ENCODE measurements around the gene TAS2R60.
"Not testable (repeated sequence)": the region's sequence is repeated elsewhere in the genome, so short reads cannot be mapped to it uniquely, and the experiment has no call there.

TAS2R60 gene

GRCh38 chr7:143443153-143443552 lies at the start of gene TAS2R60:
TAS2R60 (plus strand) TSS chr7:143443453; CDS start chr7:143443453, 0 bp downstream.
- DNase-seq: no peak

DNA sequence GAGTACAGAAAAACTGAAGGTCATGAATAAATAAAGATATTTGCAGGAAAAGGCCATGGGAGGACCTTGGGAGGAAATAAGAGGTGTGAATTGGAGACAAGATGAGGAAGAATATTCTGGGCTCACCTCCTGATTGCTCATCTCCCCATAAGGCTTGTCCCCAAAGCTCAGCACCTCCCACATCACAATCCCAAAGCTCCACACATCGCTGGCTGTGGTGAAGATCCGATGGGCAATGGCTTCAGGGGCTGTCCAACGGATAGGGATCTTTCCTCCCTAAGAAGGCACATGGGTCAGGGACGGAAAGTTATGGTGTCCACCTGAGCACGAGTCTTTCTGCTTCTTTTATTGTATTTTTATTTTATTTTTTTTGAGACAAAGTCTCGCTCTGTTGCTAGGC lies 49.2 kb upstream of the TAS2R60 start:
- no peak for DNase-seq

GRCh38 chr7:143394777-143395176 lies 48.5 kb upstream of the TAS2R60 start:
- no peak for DNase-seq

- no peak for DNase-seq
These were observed 47.8 kb upstream of the TAS2R60 start for GRCh38 chr7:143395187-143396149.

DNA sequence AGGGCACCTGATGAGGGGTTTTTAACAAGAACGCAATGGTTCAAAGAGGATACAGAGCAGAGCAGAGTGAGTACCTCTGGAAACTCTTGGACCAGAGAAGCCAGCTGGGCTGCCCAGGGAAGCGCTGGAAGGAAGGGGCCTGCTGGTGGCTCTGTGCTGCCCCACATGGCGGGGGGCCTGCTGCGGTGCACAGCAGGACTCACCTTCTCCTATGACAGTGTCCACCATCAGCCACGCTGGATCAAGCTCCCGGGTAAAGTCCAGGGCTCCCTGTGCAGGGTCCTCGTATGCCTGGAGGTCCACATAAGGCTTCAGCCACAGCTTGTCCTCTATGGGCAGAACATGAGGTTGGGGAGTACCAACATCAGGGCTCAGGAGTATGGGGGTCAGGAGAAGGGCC lies 47.1 kb upstream of the TAS2R60 start:
- no peak for DNase-seq

DNA sequence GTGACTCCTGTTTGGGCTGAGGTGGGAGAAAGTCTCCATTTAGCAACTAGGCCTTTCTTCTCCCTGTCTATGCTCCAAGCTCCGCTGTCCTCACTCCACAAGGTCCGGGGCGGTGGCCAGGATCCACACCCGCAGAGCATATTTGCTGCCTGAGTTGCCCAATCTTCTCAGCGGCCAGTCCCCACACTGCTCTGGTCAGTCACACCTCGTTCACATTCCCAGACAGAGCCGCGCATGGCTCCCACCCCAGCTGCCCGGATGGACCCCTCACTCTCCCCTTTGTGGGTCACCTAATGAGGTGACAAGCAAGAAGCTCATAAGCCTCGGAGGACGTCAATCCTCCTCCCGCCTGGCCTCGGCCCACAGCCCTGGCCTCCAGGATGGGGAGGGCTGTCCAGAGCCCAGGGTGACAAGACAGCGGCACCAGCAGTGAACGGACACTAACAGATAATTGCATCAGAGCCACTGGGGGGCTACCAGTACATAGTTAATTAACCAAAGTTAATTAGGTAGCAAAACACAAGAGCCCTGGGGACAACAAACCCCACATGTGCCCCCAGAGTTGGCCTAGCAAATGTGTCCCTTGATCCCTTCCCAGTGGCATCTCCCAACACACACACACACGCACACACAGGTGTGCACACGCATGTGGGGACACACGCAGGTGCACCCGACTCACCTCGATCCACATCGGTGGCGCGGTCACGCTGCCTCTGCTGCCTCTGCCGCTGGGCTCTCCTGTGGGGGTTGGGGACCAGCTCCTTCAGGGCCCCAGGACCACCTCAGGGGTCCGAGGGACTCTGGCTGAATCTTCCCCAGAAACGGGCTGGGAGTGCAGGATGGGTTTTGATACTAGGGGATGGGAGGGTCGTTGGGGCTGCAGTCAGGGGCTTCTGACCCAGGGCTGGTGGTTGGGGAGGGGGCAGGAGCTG lies 46.4 kb upstream of the TAS2R60 start:
- DNase-seq: no peak

DNA sequence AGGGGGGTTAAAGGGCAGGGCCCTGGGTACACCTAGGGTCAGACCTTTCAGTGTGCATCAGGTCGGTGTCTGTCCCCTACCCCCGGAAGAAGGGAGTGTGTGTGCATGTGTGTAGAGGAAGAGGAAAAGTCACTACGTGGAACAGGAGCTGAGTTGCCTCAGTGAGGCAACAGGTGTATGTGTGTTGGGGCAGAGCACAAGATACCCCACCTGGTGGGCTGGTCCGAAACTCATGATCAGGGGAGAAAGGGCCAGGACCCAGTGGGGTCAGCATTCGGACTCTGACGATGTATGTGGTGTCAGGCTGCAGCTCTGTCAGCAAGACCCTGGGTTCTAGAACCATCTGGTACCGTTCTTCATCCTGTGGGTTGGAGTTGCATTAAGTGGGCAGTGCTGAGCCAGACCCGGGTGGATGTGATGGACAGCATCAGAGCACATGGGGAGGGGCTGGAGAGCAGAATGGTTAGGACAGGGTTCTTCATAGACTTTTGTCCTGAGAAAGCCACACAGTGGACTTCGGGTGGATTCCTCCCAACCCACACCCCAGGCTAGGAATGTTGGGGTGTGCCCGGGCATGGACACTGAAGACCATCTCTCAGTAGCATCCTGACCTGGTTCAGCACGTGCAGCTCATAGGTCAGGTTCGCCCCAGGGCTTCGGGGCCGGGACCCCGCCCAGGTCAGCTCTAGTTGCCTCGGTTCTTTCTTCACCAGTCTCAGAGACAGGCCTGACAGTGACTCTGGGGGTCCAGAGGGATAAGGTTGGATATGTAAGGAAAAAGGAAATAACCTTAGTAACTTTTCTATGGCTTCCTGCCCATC lies 45.3 kb upstream of the TAS2R60 start:
- no peak for DNase-seq

DNA sequence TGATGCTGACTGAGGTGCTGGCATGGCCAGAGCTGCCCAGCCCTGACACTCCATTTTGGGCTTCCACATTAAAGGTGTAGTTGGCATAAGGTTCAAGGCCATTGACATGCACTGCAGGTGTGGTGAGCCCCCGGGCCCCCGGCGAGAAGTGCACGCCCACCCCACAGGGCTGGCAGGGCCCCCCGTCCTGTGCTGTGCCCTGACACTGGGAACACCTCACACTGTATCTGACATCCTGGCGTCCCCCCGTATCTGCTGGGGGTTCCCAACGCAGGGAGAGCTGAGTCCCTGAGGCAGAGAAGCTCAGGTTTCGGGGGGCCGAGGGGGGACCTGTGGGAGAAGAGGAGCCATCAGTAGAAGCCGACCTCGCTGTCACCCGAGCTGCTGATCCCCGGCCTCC lies 44.6 kb upstream of the TAS2R60 start:
- DNase-seq: no peak

GRCh38 chr7:143399151-143399550 lies 44.1 kb upstream of the TAS2R60 start:
- DNase-seq: no peak

DNA sequence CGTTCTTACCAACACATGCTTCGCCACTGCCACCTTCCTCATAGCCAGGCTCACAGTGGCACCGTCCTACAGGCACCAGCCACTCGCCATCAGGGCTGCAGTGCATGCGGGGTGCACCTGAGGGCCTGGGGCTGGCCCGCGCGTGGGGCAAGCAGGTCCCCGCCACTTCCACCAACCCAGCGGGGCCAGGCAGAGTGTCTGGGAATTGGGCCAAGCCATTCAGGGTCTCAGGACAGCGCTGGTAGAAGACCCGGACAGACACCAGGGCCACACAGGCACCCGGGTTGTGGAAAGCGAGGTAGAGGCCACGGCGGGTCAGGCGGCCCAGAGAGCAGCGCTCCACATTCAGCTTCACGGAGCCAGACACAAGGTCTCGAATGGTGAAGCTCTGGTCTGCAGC lies 43.6 kb upstream of the TAS2R60 start:
- DNase-seq: no peak

- DNase-seq: no peak
These were observed 42.0 kb upstream of the TAS2R60 start for GRCh38 chr7:143401265-143401664.

DNA sequence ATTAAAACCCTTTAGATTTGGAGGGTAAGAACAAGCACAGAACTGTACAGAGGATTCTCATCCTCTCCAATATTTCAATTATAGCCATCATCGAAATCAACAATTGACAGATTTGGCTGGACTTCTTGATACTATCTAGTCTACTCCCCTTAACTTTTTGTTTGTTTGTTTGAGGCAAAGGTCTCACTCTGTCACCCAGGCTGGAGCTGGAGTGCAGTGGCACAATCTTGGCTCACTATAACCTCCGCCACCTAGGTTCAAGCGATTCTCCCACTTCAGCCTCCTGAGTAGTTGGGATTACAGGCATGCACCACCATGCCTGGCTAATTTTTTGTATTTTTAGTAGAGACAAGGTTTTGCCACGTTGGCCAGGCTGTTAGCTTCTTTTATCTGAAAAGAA lies 41.0 kb upstream of the TAS2R60 start:
- DNase-seq: not testable (repeated sequence)

- DNase-seq: no peak
These were observed 37.9 kb upstream of the TAS2R60 start for GRCh38 chr7:143405173-143406001.

GRCh38 chr7:143406002-143406357 lies 37.3 kb upstream of the TAS2R60 start:
- no peak for DNase-seq

GRCh38 chr7:143407287-143408251 lies 35.7 kb upstream of the TAS2R60 start:
- peak; percentile 64 for DNase-seq

DNA sequence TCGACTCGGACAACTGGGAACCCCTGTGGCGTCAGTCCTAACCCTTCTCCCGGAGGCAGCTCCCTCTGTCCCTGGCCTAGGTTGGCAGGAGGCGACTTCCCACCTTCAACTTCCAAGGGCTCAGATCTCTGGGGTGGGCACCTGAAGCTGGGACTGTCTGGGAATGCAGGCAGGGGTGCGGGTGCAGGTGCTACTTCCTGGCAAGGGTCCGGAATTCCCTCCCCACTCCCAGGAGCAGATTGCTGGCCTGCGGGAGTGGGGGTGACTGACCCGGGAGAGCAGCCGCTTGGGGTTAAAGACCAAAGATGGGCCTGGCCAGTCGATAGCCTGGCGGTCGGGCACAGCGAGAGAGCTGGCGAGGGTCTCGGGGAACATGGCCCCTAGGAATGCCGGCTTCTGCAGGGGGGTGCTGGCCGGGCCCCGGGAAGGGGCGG lies 35.0 kb upstream of the TAS2R60 start:
- DNase-seq: no peak

DNA sequence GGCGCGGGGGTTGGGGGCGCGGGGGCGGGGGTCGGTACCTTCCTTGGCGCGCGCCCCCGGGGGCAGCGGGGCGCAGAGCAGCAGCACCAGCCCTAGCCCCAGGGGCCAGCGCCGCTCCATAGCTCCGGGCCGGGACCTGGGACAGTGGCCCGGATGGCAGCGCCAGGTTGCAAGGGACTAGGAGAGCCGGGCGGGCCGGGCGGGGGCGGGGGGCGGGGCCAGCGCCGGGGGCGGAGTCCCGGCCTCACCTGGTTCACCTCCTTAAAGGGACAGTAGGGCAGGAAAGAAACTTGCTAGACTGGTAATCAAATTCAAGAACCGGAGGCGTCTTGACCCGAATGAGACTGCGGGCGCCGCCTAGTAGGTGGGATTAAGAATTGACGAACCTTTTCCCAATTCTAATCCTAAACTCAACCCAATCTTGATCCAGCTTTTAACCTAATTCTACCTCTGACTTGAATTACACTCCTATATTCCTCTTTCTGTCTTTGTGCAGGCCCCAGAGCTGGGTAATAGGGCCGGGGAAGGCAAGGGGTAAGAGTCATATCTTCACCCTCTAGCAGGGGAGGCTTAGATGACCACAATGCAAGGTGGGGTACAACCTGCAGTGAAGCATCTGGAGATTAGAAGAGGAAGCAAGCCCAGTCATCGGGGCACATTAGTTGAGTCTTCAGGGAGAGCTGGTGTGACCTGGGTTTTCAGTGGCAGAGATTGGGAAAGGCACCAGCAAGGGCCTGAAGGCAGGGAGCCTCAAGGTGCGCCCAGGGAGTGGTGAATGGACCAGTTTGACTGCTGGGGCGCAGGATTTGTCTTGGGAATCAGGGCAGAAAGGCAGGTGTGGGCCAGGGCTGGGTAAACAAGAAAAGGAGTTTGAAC lies 34.3 kb upstream of the TAS2R60 start, which contains the start of gene EPHA1:
Gene EPHA1 (minus strand): TSS at position 171 of the 876 bp plus-strand sequence. CDS start 51 bp downstream, at position 120.
- DNase-seq: peak; percentile 85

- DNase-seq: no peak
These were observed 32.7 kb upstream of the TAS2R60 start for GRCh38 chr7:143410521-143411004.
